Erythroblast (primary cell): Measurements from ENCODE around the gene WIPF1.

Experiments used
- GATA1 ChIP-seq: IDR thresholded peaks from 2 replicates; pipeline ENCODE4 v1.6.1; 2011; ENCODE audit warnings: low read depth, mild to moderate bottlenecking, control low read depth, low read length, moderate library complexity
- POLR2A ChIP-seq: IDR thresholded peaks from 2 replicates; pipeline ENCODE4 v1.6.1; 2011; ENCODE audit warnings: mild to moderate bottlenecking, low read length

DNA sequence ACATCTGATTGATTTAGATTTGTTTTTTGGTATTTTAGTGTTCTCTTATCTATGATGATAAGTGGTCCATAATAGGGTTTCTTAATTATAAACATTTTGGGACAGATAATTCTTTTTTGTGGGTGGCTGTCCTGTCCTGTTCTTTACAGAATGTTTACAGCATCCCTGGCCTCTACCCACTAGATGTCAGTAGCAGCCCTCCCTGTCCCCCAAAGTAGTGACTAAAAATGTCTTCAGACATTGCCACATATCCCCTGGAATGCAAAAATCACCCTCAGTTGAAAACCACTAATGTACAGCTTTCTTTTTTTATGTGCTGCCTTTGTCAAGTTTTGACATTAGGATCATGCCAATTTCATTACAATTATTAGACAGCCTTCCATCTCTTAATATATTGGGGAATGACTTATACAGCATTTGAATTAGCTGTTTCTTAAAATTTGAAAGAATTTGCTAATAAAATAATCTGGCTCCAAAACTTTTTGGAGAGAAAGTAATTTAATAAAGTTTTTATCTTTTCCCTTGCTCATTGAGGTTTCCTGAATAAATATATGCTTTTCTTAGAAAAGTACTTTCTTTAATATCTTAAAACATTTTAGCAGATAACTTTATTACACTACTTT, 19.5 kb downstream of the WIPF1 start:
- TF ChIP-seq POLR2A = no peak
- no peak for TF ChIP-seq GATA1
